Measurements from ENCODE around the gene USH2A.

USH2A gene

DNA sequence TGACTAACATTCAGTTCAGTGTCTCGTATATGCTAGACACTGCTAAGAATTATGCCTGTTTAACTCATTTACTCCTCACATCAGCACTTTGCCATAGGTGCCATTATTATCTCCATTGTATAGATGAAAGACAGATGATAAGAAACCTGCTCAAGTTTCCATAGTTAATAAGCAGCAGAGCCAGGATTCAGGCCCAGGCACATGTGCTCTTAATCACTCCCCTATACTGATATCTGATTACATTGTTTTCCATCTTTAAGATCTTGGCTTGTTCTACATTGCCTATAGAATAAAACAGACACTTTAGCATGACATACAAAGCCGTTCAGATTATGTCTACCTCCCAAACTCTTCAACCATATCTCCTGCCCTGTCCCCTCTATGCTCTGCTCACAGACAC lies 30.5 kb upstream of the USH2A start:
- no peak overlapping the region for H3K4me3 ChIP-seq (ENCODE audit: insufficient read depth, low read length, poor library complexity, severe bottlenecking)
- no peaks in the 10 kb centered on the region for H3K79me2 ChIP-seq (ENCODE audit: insufficient read depth, low read length)
- H3F3A ChIP-seq (ENCODE audit: insufficient read depth): no peaks in the 10 kb centered on the region
- no peak overlapping the region for H3K27ac ChIP-seq (ENCODE audit: low read depth, low read length)
- TF ChIP-seq, protein P1, sequence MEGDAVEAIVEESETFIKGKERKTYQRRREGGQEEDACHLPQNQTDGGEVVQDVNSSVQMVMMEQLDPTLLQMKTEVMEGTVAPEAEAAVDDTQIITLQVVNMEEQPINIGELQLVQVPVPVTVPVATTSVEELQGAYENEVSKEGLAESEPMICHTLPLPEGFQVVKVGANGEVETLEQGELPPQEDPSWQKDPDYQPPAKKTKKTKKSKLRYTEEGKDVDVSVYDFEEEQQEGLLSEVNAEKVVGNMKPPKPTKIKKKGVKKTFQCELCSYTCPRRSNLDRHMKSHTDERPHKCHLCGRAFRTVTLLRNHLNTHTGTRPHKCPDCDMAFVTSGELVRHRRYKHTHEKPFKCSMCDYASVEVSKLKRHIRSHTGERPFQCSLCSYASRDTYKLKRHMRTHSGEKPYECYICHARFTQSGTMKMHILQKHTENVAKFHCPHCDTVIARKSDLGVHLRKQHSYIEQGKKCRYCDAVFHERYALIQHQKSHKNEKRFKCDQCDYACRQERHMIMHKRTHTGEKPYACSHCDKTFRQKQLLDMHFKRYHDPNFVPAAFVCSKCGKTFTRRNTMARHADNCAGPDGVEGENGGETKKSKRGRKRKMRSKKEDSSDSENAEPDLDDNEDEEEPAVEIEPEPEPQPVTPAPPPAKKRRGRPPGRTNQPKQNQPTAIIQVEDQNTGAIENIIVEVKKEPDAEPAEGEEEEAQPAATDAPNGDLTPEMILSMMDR (IDR thresholded peaks at IDR 0.05; ENCODE audit: insufficient read depth, low read length, poor library complexity, severe bottlenecking): no peak
- no peak for TF ChIP-seq EZH2phosphoT487 (conservative IDR thresholded peaks at IDR 0.05; ENCODE audit: low read length)
- no peak overlapping the region for H3K4me2 ChIP-seq (ENCODE audit: low read depth, low read length, poor library complexity, severe bottlenecking)
- H3K36me3 ChIP-seq (ENCODE audit: low read length): no peaks in the 10 kb centered on the region
- H3K27me3 ChIP-seq (ENCODE audit: low read length): no peaks in the 10 kb centered on the region
- no peaks in the 10 kb centered on the region for H4K20me1 ChIP-seq (ENCODE audit: low read depth, low read length)
- no peaks in the 10 kb centered on the region for H3K9me3 ChIP-seq (ENCODE audit: insufficient read depth, low read length)
- no peak overlapping the region for H3K9ac ChIP-seq (ENCODE audit: low read length)
- no peaks in the 10 kb centered on the region; the same call in 1 of the 2 replicates for H3K9me2 ChIP-seq (replicated peaks; ENCODE audit: insufficient read depth, low read length)
- no peak overlapping the region for H2AFZ ChIP-seq (ENCODE audit: low read depth, low read length, severe bottlenecking)

DNA sequence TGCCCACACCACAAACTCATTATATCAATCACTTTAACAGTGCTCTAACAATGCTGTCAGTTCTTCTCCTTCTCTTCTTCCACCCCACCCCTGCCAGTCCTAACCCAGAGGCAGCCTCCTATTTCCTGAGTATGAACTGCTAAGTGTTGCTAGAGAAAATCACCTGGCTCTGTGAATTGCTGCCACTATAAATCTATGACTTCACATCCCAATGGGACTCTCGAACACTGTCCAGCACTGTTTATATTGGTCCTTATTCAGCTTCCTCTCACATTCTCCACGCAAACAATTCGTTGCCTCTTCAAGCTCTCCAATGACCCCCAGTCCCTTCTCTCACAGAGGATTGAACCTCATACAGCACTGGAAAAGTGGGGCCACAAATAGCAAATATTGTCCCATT lies 27.0 kb upstream of the USH2A start:
- Histone ChIP-seq H4K20me1 (ENCODE audit: low read depth, low read length) (no peaks in the 10 kb centered on the region), H3K9me3 (ENCODE audit: insufficient read depth, low read length) (no peaks in the 10 kb centered on the region), H3K4me2 (ENCODE audit: low read depth, low read length, poor library complexity, severe bottlenecking) (no peak overlapping the region), H2AFZ (ENCODE audit: low read depth, low read length, severe bottlenecking) (no peak overlapping the region), H3K4me3 (ENCODE audit: insufficient read depth, low read length, poor library complexity, severe bottlenecking) (no peak overlapping the region), H3K9me2 (replicated peaks; ENCODE audit: insufficient read depth, low read length) (no peaks in the 10 kb centered on the region; the same call in 1 of the 2 replicates), H3K79me2 (ENCODE audit: insufficient read depth, low read length) (no peaks in the 10 kb centered on the region), H3K36me3 (ENCODE audit: low read length) (no peaks in the 10 kb centered on the region), H3F3A (ENCODE audit: insufficient read depth) (no peaks in the 10 kb centered on the region), H3K27ac (ENCODE audit: low read depth, low read length) (no peak overlapping the region), H3K27me3 (ENCODE audit: low read length) (no peaks in the 10 kb centered on the region), H3K9ac (ENCODE audit: low read length) (no peak overlapping the region)
- no peak for TF ChIP-seq EZH2phosphoT487 (conservative IDR thresholded peaks at IDR 0.05; ENCODE audit: low read length)
- TF ChIP-seq, protein P1 (IDR thresholded peaks at IDR 0.05; ENCODE audit: insufficient read depth, low read length, poor library complexity, severe bottlenecking): no peak

DNA sequence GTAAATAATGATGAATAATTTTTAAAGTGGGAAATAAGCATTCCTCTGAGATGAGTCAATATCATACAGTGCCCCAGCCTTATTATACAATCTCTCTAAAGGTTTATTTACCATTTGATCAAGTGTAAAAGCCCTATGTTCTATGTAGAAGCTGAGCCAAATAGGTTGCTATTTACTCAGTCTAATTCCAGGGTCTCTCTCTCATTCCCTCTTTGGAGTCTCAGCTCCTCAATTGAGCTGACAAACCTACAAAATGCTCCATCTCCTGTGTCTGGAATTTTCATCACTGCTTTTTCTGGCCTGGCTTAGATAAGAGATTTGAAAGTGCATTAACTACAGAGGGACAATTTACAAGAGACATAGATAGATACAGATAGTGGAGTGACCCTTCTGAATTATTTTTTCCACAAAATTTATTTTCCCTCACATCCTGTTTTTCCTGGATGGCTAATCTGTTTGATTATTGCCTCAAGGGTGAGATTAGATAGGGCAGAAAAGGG lies 24.8 kb upstream of the USH2A start:
- Histone ChIP-seq H3K9me3 (ENCODE audit: insufficient read depth, low read length) (no peaks in the 10 kb centered on the region), H3K9me2 (replicated peaks; ENCODE audit: insufficient read depth, low read length) (no peaks in the 10 kb centered on the region; the same call in 1 of the 2 replicates), H3K27me3 (ENCODE audit: low read length) (no peaks in the 10 kb centered on the region), H3K27ac (ENCODE audit: low read depth, low read length) (no peak overlapping the region), H4K20me1 (ENCODE audit: low read depth, low read length) (no peaks in the 10 kb centered on the region), H3K4me3 (ENCODE audit: insufficient read depth, low read length, poor library complexity, severe bottlenecking) (no peak overlapping the region), H3K79me2 (ENCODE audit: insufficient read depth, low read length) (no peaks in the 10 kb centered on the region), H3K9ac (ENCODE audit: low read length) (no peak overlapping the region), H2AFZ (ENCODE audit: low read depth, low read length, severe bottlenecking) (no peak overlapping the region), H3K4me2 (ENCODE audit: low read depth, low read length, poor library complexity, severe bottlenecking) (no peak overlapping the region), H3K36me3 (ENCODE audit: low read length) (no peaks in the 10 kb centered on the region), H3F3A (ENCODE audit: insufficient read depth) (no peaks in the 10 kb centered on the region)
- no peak for TF ChIP-seq EZH2phosphoT487 (conservative IDR thresholded peaks at IDR 0.05; ENCODE audit: low read length)
- TF ChIP-seq, protein P1 (IDR thresholded peaks at IDR 0.05; ENCODE audit: insufficient read depth, low read length, poor library complexity, severe bottlenecking): no peak

Measured in SU-DHL-6 (cell line).